Mesodermal cell (in vitro differentiated cells): ENCODE data around the gene RET.

Experiments used
- H3K27ac ChIP-seq: 2 replicates; pipeline ENCODE4 v1.7.0; 2013; ENCODE audit warnings: mild to moderate bottlenecking, low read depth, low read length, moderate library complexity; ENCODE audit not compliant: severe bottlenecking
- H3K36me3 ChIP-seq: 2 replicates; pipeline ENCODE4 v1.7.1; 2013; ENCODE audit warnings: mild to moderate bottlenecking, low read length, moderate library complexity; ENCODE audit not compliant: control insufficient read depth, insufficient read depth
- H3K4me1 ChIP-seq: one replicate; pipeline ENCODE4 v1.7.1; 2013; ENCODE audit warnings: mild to moderate bottlenecking, low read length; ENCODE audit not compliant: insufficient read depth, control insufficient read depth, poor library complexity, severe bottlenecking
- H3K4me3 ChIP-seq: 2 replicates; pipeline ENCODE4 v1.7.0; 2013; ENCODE audit warnings: low read length, control low read depth, mild to moderate bottlenecking; ENCODE audit not compliant: insufficient read depth, poor library complexity, severe bottlenecking; ENCODE audit errors: extremely low read depth
- H3K9me3 ChIP-seq: 2 replicates; pipeline ENCODE4 v1.7.1; 2013; ENCODE audit warnings: mild to moderate bottlenecking, low read length, moderate library complexity; ENCODE audit not compliant: control insufficient read depth
- WGBS, 2 experiments: methylation state at CpG; one replicate each; pipeline ENCODE4 v1.1.5; 2013; ENCODE audit warnings: missing lambda C conversion rate in 2 of 2; ENCODE audit not compliant: insufficient coverage in 2 of 2; 5-methylcytosine and 5-hydroxymethylcytosine counted together

The RET gene

GRCh38 chr10:43158636-43159035 is 81.8 kb downstream of the RET start:
- Histone ChIP-seq H3K4me1 (no peaks in the 10 kb centered on the region), H3K36me3 (peaks cover 24% of the 10 kb centered on the region), H3K27ac (no peak overlapping the region), H3K9me3 (no peaks in the 10 kb centered on the region), H3K4me3 (no peak overlapping the region)
- 100% methylated on average over 2 of the region's 6 CpGs; no CpG with 5 or more reads in 1 of the 2 experiments for WGBS, 2 experiments

- H3K4me3 ChIP-seq = no peak overlapping the region
- no peak overlapping the region for H3K27ac ChIP-seq
- H3K4me1 ChIP-seq = no peaks in the 10 kb centered on the region
- peaks cover 24% of the 10 kb centered on the region for H3K36me3 ChIP-seq
- WGBS, 2 experiments = no CpG with 5 or more reads among the region's 1 CpG
- no peaks in the 10 kb centered on the region for H3K9me3 ChIP-seq
Measured at GRCh38 chr10:43160046-43160920, 83.4 kb downstream of the RET start.

- Histone ChIP-seq H3K4me1 (no peaks in the 10 kb centered on the region), H3K4me3 (no peak overlapping the region), H3K27ac (no peak overlapping the region), H3K9me3 (no peaks in the 10 kb centered on the region), H3K36me3 (peaks cover 24% of the 10 kb centered on the region)
- 100% methylated on average over 1 of the region's 2 CpGs; no CpG with 5 or more reads in 1 of the 2 experiments for WGBS, 2 experiments
Measured at GRCh38 chr10:43160921-43161255, 84.0 kb downstream of the RET start.

- Histone ChIP-seq H3K4me3 (no peak overlapping the region), H3K27ac (no peak overlapping the region), H3K9me3 (no peaks in the 10 kb centered on the region), H3K4me1 (no peaks in the 10 kb centered on the region), H3K36me3 (peaks cover 24% of the 10 kb centered on the region)
- 80 to 100% methylated on average over 1 of the region's 1 CpG for WGBS, 2 experiments
Measured at GRCh38 chr10:43162604-43163003, 85.7 kb downstream of the RET start.

- Histone ChIP-seq H3K27ac (no peak overlapping the region), H3K9me3 (no peaks in the 10 kb centered on the region), H3K4me1 (no peaks in the 10 kb centered on the region), H3K36me3 (peaks cover 26% of the 10 kb centered on the region), H3K4me3 (no peak overlapping the region)
- no CpG with 5 or more reads among the region's 6 CpGs for WGBS, 2 experiments
Measured at GRCh38 chr10:43166207-43166879, 89.5 kb downstream of the RET start.

GRCh38 chr10:43166880-43167497 is 90.1 kb downstream of the RET start:
- Histone ChIP-seq H3K9me3 (no peaks in the 10 kb centered on the region), H3K4me3 (no peak overlapping the region), H3K36me3 (peaks cover 21% of the 10 kb centered on the region), H3K4me1 (no peaks in the 10 kb centered on the region), H3K27ac (no peak overlapping the region)

- peaks cover 22% of the 10 kb centered on the region for H3K36me3 ChIP-seq
- H3K4me3 ChIP-seq = no peak overlapping the region
- no peaks in the 10 kb centered on the region for H3K9me3 ChIP-seq
- H3K4me1 ChIP-seq = no peaks in the 10 kb centered on the region
- no CpG with 5 or more reads among the region's 2 CpGs for WGBS, 2 experiments
- no peak overlapping the region for H3K27ac ChIP-seq
Measured at GRCh38 chr10:43167498-43167889, 90.6 kb downstream of the RET start.

GRCh38 chr10:43170491-43170890 is 93.6 kb downstream of the RET start:
- no peak overlapping the region for H3K27ac ChIP-seq
- H3K36me3 ChIP-seq = peaks cover 32% of the 10 kb centered on the region
- H3K9me3 ChIP-seq = no peaks in the 10 kb centered on the region
- no peaks in the 10 kb centered on the region for H3K4me1 ChIP-seq
- no peak overlapping the region for H3K4me3 ChIP-seq
- 75% methylated on average over 2 of the region's 2 CpGs; no CpG with 5 or more reads in 1 of the 2 experiments for WGBS, 2 experiments

GRCh38 chr10:43172645-43173044 is 95.8 kb downstream of the RET start:
- no peaks in the 10 kb centered on the region for H3K9me3 ChIP-seq

GRCh38 chr10:43173120-43173519 is 96.3 kb downstream of the RET start:
- peak overlapping the region; percentile 13 for H3K27ac ChIP-seq
- H3K4me1 ChIP-seq = no peaks in the 10 kb centered on the region
- 94 to 100% methylated on average over 1 of the region's 1 CpG for WGBS, 2 experiments
- no peaks in the 10 kb centered on the region for H3K9me3 ChIP-seq
- H3K36me3 ChIP-seq = peaks cover 55% of the 10 kb centered on the region
- no peak overlapping the region for H3K4me3 ChIP-seq

More at GRCh38 chr10:43172645-43173044, 95.8 kb downstream of the RET start:
- Histone ChIP-seq H3K4me3 (no peak overlapping the region), H3K27ac (peak overlapping the region; percentile 13), H3K4me1 (no peaks in the 10 kb centered on the region), H3K36me3 (peaks cover 52% of the 10 kb centered on the region)
- WGBS, 2 experiments = 95 to 96% methylated on average over 3 to 5 of the region's 5 CpGs
